Measurements from ENCODE around the gene LY6G5C.

LY6G5C gene

DNA sequence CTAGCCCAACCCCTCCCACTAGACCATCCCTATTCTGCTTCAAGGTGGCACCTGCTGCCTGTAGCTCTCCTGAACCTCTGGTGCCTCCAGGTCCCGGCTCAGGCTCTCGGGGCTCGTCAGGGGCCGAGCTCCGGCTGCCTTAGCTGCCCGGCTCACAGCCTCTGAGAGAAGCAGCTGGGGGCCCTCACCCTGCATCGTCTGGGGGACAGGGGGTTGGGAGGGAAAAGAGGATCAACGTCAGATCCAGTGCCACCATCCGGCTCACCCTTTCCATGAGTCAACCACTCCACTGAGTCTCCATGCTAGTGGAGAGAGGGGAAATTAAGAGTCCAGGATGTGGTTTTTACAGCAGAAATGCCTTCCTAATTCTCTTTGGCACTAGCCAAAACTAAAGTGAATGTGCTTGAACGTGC lies 41.4 kb downstream of the LY6G5C start:
- no peak overlapping the region for H3K4me3 ChIP-seq (ENCODE audit: low read depth, low read length)
- peaks cover 96% of the 10 kb centered on the region for H3K36me3 ChIP-seq
- H3K27ac ChIP-seq: peak overlapping the region; percentile 33
- H3K9me3 ChIP-seq (ENCODE audit: severe bottlenecking): no peaks in the 10 kb centered on the region
- TF ChIP-seq, protein P1, sequence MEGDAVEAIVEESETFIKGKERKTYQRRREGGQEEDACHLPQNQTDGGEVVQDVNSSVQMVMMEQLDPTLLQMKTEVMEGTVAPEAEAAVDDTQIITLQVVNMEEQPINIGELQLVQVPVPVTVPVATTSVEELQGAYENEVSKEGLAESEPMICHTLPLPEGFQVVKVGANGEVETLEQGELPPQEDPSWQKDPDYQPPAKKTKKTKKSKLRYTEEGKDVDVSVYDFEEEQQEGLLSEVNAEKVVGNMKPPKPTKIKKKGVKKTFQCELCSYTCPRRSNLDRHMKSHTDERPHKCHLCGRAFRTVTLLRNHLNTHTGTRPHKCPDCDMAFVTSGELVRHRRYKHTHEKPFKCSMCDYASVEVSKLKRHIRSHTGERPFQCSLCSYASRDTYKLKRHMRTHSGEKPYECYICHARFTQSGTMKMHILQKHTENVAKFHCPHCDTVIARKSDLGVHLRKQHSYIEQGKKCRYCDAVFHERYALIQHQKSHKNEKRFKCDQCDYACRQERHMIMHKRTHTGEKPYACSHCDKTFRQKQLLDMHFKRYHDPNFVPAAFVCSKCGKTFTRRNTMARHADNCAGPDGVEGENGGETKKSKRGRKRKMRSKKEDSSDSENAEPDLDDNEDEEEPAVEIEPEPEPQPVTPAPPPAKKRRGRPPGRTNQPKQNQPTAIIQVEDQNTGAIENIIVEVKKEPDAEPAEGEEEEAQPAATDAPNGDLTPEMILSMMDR (IDR thresholded peaks at IDR 0.05; ENCODE audit: low read depth, low read length): no peak
- peak; percentile 68 for DNase-seq
- H3K27me3 ChIP-seq (ENCODE audit: insufficient read depth, low read depth, severe bottlenecking): no peaks in the 10 kb centered on the region

DNA sequence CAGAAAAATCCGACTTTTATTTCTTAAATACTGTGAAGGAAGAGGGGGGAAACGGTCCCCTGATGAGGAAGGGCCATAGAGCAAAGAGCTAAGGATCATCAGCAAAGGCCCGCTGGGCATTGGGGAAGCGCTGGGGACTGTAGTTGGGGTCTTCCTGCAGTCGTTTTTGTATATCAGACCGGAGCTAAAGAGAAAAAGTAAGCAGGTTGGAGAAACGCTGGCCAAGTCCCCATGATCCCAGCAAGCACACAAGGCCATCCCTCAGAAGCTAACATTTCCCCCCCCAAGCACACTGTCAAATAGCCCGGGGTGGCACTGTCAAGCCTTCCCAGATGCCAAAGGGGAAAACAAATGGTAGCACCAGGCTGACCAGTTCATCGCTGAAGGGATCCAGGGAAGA lies 41.8 kb downstream of the LY6G5C start:
- Histone ChIP-seq H3K27ac (peak overlapping the region; percentile 33), H3K4me3 (ENCODE audit: low read depth, low read length) (no peak overlapping the region), H3K9me3 (ENCODE audit: severe bottlenecking) (no peaks in the 10 kb centered on the region), H3K27me3 (ENCODE audit: insufficient read depth, low read depth, severe bottlenecking) (no peaks in the 10 kb centered on the region), H3K36me3 (peaks cover 96% of the 10 kb centered on the region)
- TF ChIP-seq, protein P1 (IDR thresholded peaks at IDR 0.05; ENCODE audit: low read depth, low read length): no peak
- no peak for DNase-seq

GRCh38 chr6:31636698-31637596 lies 43.9 kb downstream of the LY6G5C start:
- no peak overlapping the region for H3K4me3 ChIP-seq (ENCODE audit: low read depth, low read length)
- TF ChIP-seq, protein P1 (IDR thresholded peaks at IDR 0.05; ENCODE audit: low read depth, low read length): no peak
- H3K27ac ChIP-seq: no peak overlapping the region; the same call in 1 of the 2 replicates
- no peak for DNase-seq
- H3K27me3 ChIP-seq (ENCODE audit: insufficient read depth, low read depth, severe bottlenecking): no peaks in the 10 kb centered on the region
- no peaks in the 10 kb centered on the region for H3K9me3 ChIP-seq (ENCODE audit: severe bottlenecking)
- H3K36me3 ChIP-seq: peaks cover 98% of the 10 kb centered on the region

DNA sequence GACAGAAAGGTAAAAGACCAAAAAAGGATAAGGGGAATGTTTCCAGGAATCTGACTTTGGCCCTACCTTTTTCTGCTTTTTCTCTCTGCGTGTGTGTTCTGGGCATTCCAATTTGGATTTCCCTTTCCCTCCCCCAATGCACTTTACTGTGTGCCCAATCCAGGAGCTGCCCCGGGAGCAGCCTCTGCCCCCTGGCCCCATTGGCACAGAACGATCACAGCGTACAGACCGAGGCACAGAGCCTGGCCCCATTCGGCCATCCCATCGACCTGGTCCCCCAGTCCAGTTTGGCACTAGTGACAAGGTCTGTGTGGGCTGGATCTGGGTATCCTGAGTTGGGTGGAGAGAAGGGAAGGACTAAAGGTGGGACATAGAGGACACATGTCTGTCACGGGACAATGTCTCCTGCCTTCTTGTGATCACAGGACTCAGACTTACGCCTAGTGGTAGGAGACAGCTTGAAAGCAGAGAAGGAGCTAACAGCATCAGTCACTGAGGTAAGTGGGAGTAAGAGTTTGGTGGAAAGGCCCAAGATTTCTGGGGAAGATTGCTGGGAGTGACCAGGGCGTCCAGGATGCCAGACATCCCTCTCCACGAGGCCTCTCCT lies 45.8 kb downstream of the LY6G5C start:
- H3K36me3 ChIP-seq: peaks cover 98% of the 10 kb centered on the region

GRCh38 chr6:31634131-31634530 lies 46.7 kb downstream of the LY6G5C start:
- no peak overlapping the region for H3K27ac ChIP-seq
- DNase-seq: no peak
- H3K4me3 ChIP-seq (ENCODE audit: low read depth, low read length): no peak overlapping the region
- H3K27me3 ChIP-seq (ENCODE audit: insufficient read depth, low read depth, severe bottlenecking): no peaks in the 10 kb centered on the region
- no peaks in the 10 kb centered on the region for H3K9me3 ChIP-seq (ENCODE audit: severe bottlenecking)
- H3K36me3 ChIP-seq: peaks cover 98% of the 10 kb centered on the region
- TF ChIP-seq, protein P1 (IDR thresholded peaks at IDR 0.05; ENCODE audit: low read depth, low read length): no peak

More for the DNA sequence above, 45.8 kb downstream of the LY6G5C start:
- TF ChIP-seq, protein P1 (IDR thresholded peaks at IDR 0.05; ENCODE audit: low read depth, low read length): no peak
- DNase-seq: no peak
- Histone ChIP-seq H3K27me3 (ENCODE audit: insufficient read depth, low read depth, severe bottlenecking) (no peaks in the 10 kb centered on the region), H3K4me3 (ENCODE audit: low read depth, low read length) (no peak overlapping the region), H3K9me3 (ENCODE audit: severe bottlenecking) (no peaks in the 10 kb centered on the region), H3K27ac (no peak overlapping the region)
